Vagina (tissue), 2 donors: ENCODE results near the gene PRPF6. TPM values are rescaled to one million over a fixed set of nuclear protein-coding genes. Genes with fewer than 3 reads are reported as not detected.
A peak's percentile ranks its signal among the peaks of the same experiment; 100 is the strongest.

Experiments
- DNase-seq, 2 donors: peaks; one replicate each; pipeline ENCODE4 v3.0.0-alpha.2; 2017; ENCODE audit errors: extremely low spot score in 2 of 2
- H3K27ac ChIP-seq: fragments of 200-600 bp; sonication (generic); one replicate; pipeline ENCODE4 v1.5.1; 2019
- H3K27me3 ChIP-seq: fragments of 200-600 bp; sonication (generic); one replicate; pipeline ENCODE4 v1.5.1; 2019
- H3K36me3 ChIP-seq, 2 donors: fragments of 200-600 bp; sonication (generic); one replicate each; pipeline ENCODE4 v1.5.1; 2017 to 2019
- H3K4me1 ChIP-seq: fragments of 200-600 bp; sonication (generic); one replicate; pipeline ENCODE4 v1.5.1; 2019
- H3K4me3 ChIP-seq, 2 donors: fragments of 200-600 bp; sonication (generic); 1 replicate in 1 of 2; 2 replicates in 1 of 2; pipeline ENCODE4 v1.5.1; 2016 to 2019
- H3K9me3 ChIP-seq: fragments of 200-600 bp; sonication (generic); one replicate; pipeline ENCODE4 v1.5.1; 2019
- POLR2A ChIP-seq, 2 donors: fragments of 450-650 bp; IDR thresholded peaks; one replicate each; pipeline ENCODE4 v1.6.1; 2017; ENCODE audit warnings: antibody characterized with exemption in 2 of 2, mild to moderate bottlenecking in 2 of 2, moderate library complexity in 2 of 2
- POLR2AphosphoS5 ChIP-seq, 2 donors: sonication (generic); formaldehyde crosslinking; IDR thresholded peaks; one replicate each; pipeline ENCODE4 v1.9.0; 2017; ENCODE audit warnings: antibody characterized with exemption in 2 of 2, mild to moderate bottlenecking in 2 of 2, low read depth in 1 of 2; ENCODE audit not compliant: insufficient read depth in 1 of 2
- intact Hi-C: fragments of 100-400 bp; cut with DNase I; formaldehyde crosslinking; loops from one replicate; pipeline ENCODE4 v1.15.1; 2023
- total RNA-seq: library from RNA; depleted of rRNA; stranded (reverse); fragments of >200 nt; gene quantifications from one replicate; pipeline ENCODE4 v1.2.3, GENCODE V29; 2016
- TF ChIP-seq, protein P1 (sequence below), 3 experiments: fragments of 450-650 bp in 2 of 3; fragments of 200-600 bp in 1 of 3; sonication (generic) in 1 of 3; IDR thresholded peaks; one replicate each; pipeline ENCODE4 v1.5.1; 2017 to 2019; ENCODE audit warnings: antibody characterized with exemption in 3 of 3, mild to moderate bottlenecking in 2 of 3, moderate library complexity in 2 of 3

PRPF6 gene
- total RNA-seq, 1 donor from 2014 or later = 50.6 TPM

DNA sequence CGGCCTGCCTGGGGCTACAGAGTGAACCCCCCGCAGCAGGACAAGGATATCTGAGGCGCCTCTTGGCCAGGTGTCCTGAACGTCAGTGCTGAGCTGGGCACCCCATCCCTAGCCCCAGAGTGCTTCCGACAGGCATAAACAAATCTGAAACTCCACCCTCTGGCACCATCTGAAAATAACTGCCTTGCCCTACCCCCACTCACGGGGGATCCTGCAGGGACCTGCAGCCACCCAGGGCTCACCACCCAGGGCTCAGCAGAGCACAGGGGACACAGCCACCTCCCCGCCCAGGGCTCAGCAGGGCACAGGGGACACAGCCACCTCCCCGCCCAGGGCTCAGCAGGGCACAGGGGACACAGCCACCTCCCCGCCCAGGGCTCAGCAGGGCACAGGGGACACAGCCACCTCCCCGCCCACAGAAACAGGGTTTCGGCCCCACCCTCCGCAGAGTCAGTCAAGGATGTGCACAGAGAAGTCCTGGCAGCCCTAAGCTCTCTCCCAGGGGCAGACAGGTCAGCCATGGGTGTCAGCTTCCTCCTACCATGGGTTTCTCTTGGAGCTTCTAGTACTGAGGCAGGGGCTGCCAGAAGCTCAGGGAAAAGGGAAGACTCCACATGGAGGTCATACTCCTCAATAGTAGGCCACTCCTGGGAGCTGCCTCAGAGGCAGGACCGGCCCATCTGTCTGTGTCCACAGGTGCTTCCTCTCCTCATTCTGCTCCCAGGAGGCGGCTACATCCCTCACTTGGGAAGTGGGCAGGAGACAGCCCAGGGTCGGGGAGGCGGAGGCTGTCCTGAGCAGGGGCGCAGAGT is 29.3 kb upstream of the PRPF6 start:
- no peaks in the 10 kb centered on the region for H3K36me3 ChIP-seq
- H3K9me3 ChIP-seq = no peaks in the 10 kb centered on the region
- H3K4me1 ChIP-seq = peaks cover 90% of the 10 kb centered on the region
- no peak for DNase-seq
- H3K27ac ChIP-seq = peak overlapping the region; percentile 91
- intact Hi-C loops = no loop called here
- TF ChIP-seq, protein P1, sequence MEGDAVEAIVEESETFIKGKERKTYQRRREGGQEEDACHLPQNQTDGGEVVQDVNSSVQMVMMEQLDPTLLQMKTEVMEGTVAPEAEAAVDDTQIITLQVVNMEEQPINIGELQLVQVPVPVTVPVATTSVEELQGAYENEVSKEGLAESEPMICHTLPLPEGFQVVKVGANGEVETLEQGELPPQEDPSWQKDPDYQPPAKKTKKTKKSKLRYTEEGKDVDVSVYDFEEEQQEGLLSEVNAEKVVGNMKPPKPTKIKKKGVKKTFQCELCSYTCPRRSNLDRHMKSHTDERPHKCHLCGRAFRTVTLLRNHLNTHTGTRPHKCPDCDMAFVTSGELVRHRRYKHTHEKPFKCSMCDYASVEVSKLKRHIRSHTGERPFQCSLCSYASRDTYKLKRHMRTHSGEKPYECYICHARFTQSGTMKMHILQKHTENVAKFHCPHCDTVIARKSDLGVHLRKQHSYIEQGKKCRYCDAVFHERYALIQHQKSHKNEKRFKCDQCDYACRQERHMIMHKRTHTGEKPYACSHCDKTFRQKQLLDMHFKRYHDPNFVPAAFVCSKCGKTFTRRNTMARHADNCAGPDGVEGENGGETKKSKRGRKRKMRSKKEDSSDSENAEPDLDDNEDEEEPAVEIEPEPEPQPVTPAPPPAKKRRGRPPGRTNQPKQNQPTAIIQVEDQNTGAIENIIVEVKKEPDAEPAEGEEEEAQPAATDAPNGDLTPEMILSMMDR (IDR thresholded peaks at IDR 0.05) = no peak
- TF ChIP-seq POLR2AphosphoS5 (IDR thresholded peaks at IDR 0.05; ENCODE audit: insufficient read depth in 1 of 2, low read depth in 1 of 2) = no peak
- TF ChIP-seq POLR2A (IDR thresholded peaks at IDR 0.05) = no peak
- no peaks in the 10 kb centered on the region for H3K27me3 ChIP-seq
- no peak overlapping the region for H3K4me3 ChIP-seq

DNA sequence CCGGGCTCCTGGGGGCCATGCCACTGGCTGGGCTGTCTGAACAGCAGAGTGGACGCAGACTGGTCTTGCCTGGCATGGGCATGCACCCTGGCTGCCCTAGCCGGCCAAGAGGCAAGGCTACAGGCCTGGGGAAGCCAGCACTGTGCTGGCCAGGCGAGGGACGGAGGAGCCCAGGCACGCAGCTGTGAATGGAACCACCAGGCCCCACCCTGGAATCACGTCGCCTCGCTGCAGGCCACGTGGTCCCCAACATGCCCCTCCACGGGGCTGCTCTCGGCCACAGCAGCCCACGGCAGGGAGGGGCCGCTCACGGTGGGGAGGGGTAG is 28.8 kb upstream of the PRPF6 start:
- Histone ChIP-seq H3K27me3 (no peaks in the 10 kb centered on the region), H3K27ac (peak overlapping the region; percentile 91), H3K4me3 (no peak overlapping the region), H3K36me3 (no peaks in the 10 kb centered on the region), H3K9me3 (no peaks in the 10 kb centered on the region), H3K4me1 (peaks cover 92% of the 10 kb centered on the region)
- TF ChIP-seq POLR2AphosphoS5 (IDR thresholded peaks at IDR 0.05; ENCODE audit: insufficient read depth in 1 of 2, low read depth in 1 of 2) (no peak), POLR2A (IDR thresholded peaks at IDR 0.05) (no peak)
- TF ChIP-seq, protein P1 (IDR thresholded peaks at IDR 0.05) = no peak
- intact Hi-C loops = no loop called here
- DNase-seq = no peak

DNA sequence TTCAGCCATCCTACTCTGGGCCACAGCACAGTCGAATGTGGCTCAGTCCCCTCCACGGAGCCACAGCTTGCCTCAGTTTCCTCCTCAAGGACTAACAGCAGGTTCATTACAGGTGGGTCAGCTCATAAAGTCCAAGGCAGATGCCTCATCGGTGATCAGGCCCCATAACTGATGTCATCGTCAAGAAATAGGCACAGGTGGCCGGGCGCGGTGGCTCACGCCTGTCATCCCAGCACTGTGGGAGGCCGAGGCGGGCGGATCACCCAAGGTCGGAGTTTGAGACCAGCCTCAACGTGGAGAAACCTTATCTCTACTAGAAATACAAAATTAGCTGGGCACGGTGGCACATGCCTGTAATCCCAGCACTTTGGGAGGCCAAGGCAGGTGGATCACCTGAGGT is 28.2 kb upstream of the PRPF6 start:
- Histone ChIP-seq H3K36me3 (no peaks in the 10 kb centered on the region), H3K27me3 (no peaks in the 10 kb centered on the region), H3K27ac (peak overlapping the region; percentile 91), H3K4me3 (no peak overlapping the region), H3K9me3 (no peaks in the 10 kb centered on the region), H3K4me1 (peaks cover 92% of the 10 kb centered on the region)
- no peak for TF ChIP-seq POLR2A (IDR thresholded peaks at IDR 0.05)
- TF ChIP-seq, protein P1 (IDR thresholded peaks at IDR 0.05) = no peak
- TF ChIP-seq POLR2AphosphoS5 (IDR thresholded peaks at IDR 0.05; ENCODE audit: insufficient read depth in 1 of 2, low read depth in 1 of 2) = no peak
- DNase-seq = no peak
- intact Hi-C loops = no loop called here

DNA sequence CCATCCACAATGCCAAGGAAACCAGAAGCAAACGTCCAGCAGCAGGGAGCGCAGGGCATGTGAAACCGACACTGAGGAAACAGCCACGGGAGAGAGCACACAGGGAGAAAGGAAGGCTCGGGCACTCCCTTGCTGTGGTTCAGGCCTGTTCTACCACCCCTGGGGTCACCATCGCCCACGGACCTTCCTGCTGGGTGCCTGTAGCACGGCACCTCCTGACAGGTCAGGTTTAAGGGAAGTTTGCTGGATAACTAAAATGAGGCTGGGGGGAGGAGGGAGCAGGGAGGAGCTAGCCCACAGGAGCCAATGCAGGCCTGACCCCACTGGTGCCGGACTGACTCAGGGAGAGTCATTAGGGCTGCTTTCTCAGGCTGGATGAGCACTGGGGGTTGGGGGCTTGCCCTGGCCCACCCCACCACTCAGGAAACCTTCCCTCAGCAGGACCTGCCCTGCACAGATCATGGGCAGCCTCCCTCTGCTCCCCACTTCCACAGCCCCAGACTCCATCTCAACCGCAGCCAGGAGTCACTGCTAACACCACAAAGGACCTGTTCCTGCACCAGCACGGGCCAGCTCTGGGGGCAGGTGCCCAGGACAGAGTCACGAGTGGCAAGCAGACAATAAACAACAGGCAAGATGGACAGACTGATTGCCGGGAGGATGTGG is 27.0 kb upstream of the PRPF6 start:
- H3K4me3 ChIP-seq = no peak overlapping the region
- no peak for DNase-seq
- peak overlapping the region; percentile 97 for H3K27ac ChIP-seq
- no peaks in the 10 kb centered on the region for H3K27me3 ChIP-seq
- intact Hi-C loops = no loop called here
- H3K36me3 ChIP-seq = no peaks in the 10 kb centered on the region
- H3K9me3 ChIP-seq = no peaks in the 10 kb centered on the region
- TF ChIP-seq, protein P1 (IDR thresholded peaks at IDR 0.05) = no peak
- H3K4me1 ChIP-seq = peaks cover 84% of the 10 kb centered on the region

DNA sequence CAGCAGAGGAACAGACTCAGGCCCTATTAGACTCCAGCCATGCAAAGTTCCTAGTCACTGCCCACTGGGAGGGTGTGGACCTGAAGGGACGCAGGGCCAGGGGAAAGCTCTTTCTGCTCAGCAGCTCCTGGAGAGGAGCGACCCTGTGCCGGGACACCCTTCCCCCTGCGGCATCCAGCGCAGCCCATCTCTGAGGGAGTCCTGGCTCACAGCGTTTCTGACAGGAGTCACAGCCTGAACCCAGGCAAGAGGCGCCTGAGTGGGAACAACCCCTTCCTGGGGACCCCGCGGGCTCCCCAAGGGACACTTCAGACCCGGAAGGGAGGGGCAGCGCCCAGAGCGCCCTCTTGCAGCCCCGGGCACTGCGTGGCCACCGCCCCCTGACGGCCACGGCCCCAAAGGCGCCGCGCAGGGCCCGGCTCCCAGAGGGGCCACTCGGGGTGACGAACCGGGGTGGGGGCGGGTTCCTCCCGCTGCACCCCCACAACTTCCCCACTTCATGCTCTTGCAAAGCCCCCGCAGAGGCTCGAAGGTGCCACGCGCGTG is 25.6 kb upstream of the PRPF6 start:
- TF ChIP-seq, protein P1 (IDR thresholded peaks at IDR 0.05) = peak in 2 of 3 experiments; percentile 12 to 21
- TF ChIP-seq POLR2AphosphoS5 (IDR thresholded peaks at IDR 0.05; ENCODE audit: insufficient read depth in 1 of 2, low read depth in 1 of 2) = no peak
- no peak for TF ChIP-seq POLR2A (IDR thresholded peaks at IDR 0.05)
- H3K27me3 ChIP-seq = no peaks in the 10 kb centered on the region
- H3K36me3 ChIP-seq = peaks cover 0 to 8% of the 10 kb centered on the region in 2 donors
- no peak for DNase-seq
- H3K9me3 ChIP-seq = no peaks in the 10 kb centered on the region
- H3K27ac ChIP-seq = peak overlapping the region; percentile 97
- H3K4me1 ChIP-seq = peaks cover 70% of the 10 kb centered on the region
- peak overlapping the region; percentile 93 to 99 for H3K4me3 ChIP-seq
- intact Hi-C loops = no loop called here
